Measurements from ENCODE around the gene ATP13A3. TPM values are rescaled to one million over a fixed set of nuclear protein-coding genes. Genes with fewer than 3 reads are reported as not detected.

The ATP13A3 gene
- total and polyA plus RNA-seq, 2 of the 4 experiments (the other 2 are of a cell fraction): 48.1 to 154 TPM

- Histone ChIP-seq H3K27me3 (ENCODE audit: control insufficient read depth, insufficient read depth, low read length) (no peaks in the 10 kb centered on the region), H3K9ac (ENCODE audit: low read depth, low read length) (no peak overlapping the region), H3K9me1 (ENCODE audit: insufficient read depth, low read length) (0 out of 2 replicates have a peak, but pooled peaks cover 2% of the 10 kb centered on the region), H4K8ac (ENCODE audit: low read depth in 2 of 2, low read length in 2 of 2) (no peak overlapping the region), H2AFZ (replicated peaks; ENCODE audit: low read length, poor library complexity) (no peak overlapping the region), H2BK5ac (ENCODE audit: low read depth, low read length, poor library complexity, severe bottlenecking) (no peak overlapping the region), H2AK5ac (ENCODE audit: low read depth, low read length) (no peak overlapping the region), H3K4me1 (ENCODE audit: control insufficient read depth, insufficient read depth, low read length) (peaks cover 7% of the 10 kb centered on the region), H3K9me3 (ENCODE audit: control insufficient read depth, insufficient read depth, low read length) (no peaks in the 10 kb centered on the region), H2AK9ac (replicated peaks; ENCODE audit: low read depth, low read length, poor library complexity) (no peak overlapping the region), H2BK20ac (ENCODE audit: low read depth, low read length) (no peak overlapping the region), H4K91ac (ENCODE audit: insufficient read depth, low read depth, low read length) (no peak overlapping the region), H3K4me3 (ENCODE audit: insufficient read depth, low read depth, low read length) (no peak overlapping the region), H3K27ac (ENCODE audit: insufficient read depth, low read length) (no peak overlapping the region; the same call in 1 of the 2 replicates), H2BK120ac (ENCODE audit: low read depth, low read length) (no peak overlapping the region), H3K4ac (ENCODE audit: low read depth, low read length) (no peak overlapping the region), H3K79me1 (ENCODE audit: low read depth in 1 of 2, low read length in 2 of 2) (peaks cover 31 to 50% of the 10 kb centered on the region in 2 experiments), H4K20me1 (ENCODE audit: insufficient read depth, low read length) (peaks cover 14% of the 10 kb centered on the region), H3K56ac (ENCODE audit: extremely low read depth, insufficient read depth, low read length) (no peak overlapping the region), H3K18ac (ENCODE audit: low read depth, low read length) (no peak overlapping the region), H3K23ac (ENCODE audit: low read depth, low read length) (no peak overlapping the region), H3K4me2 (ENCODE audit: low read depth, low read length) (no peak overlapping the region), H2BK15ac (ENCODE audit: low read depth, low read length) (no peak overlapping the region), H3K14ac (replicated peaks; ENCODE audit: low read depth, low read length) (no peak overlapping the region), H3K36me3 (ENCODE audit: control insufficient read depth, insufficient read depth, low read length) (peaks cover 33% of the 10 kb centered on the region), H4K5ac (ENCODE audit: low read depth, low read length) (no peak overlapping the region)
- ATAC-seq (ENCODE audit: low read depth): no peak
- ChIA-PET POLR2A (ENCODE audit: unreplicated experiment) (no interaction called here), CTCF (interaction anchor here (2.3 kb wide), 1 partner anchor 10 kb away, joined by 6 read pairs; no protein-coding TSS in a partner anchor)
- no peak for DNase-seq
- dilution Hi-C loops (cut with HindIII; ENCODE audit: low sequenced_read_pairs, unreplicated experiment) (no loop called here), intact Hi-C loops (cut with micrococcal nuclease) (loop anchor here (1.0 to 2.0 kb wide), 2 partner anchors 8 to 18 kb away; no protein-coding TSS in a partner anchor), in situ Hi-C loops (cut with MboI; ENCODE audit: low sequenced_read_pairs) (no loop called here)
- WGBS, 2 experiments (ENCODE audit: extremely low coverage in 2 of 2, insufficient read length in 1 of 2): no CpG with 5 or more reads among the region's 2 CpGs
- TF ChIP-seq RFX5 (IDR thresholded peaks at IDR 0.05; ENCODE audit: low read depth, low read length) (no peak), FOS (IDR thresholded peaks at IDR 0.05; ENCODE audit: low read depth, low read length) (no peak)
- no TSS peak for BruUV-seq (replicated peaks)
These were observed 46.0 kb downstream of the ATP13A3 start for GRCh38 chr3:194440756-194441155.

All from IMR-90 (cell line).